A549 (cell line): ENCODE results near the gene ECE1. TPM values are rescaled to one million over a fixed set of nuclear protein-coding genes. Genes with fewer than 3 reads are reported as not detected.

Source experiments
- ATAC-seq, 2 experiments: fragments of 200-7000 bp in 1 of 2; fragments of >200 bp in 1 of 2; cut with Nextera tagmentation in 1 of 2; cut with Tn5 transposase in 1 of 2; 3 replicates each; pipeline versions ENCODE4 v1.8.0 to v1.9.1; 2018 to 2020; ENCODE audit warnings: mild to moderate bottlenecking in 1 of 2, moderate library complexity in 1 of 2
- CTCF ChIA-PET: fragments of 300-600 bp; sonication (Branson Sonifier 250); formaldehyde crosslinking; extraction: SDS; loops from one replicate; lab custom pipeline; 2021; ENCODE audit warnings: antibody characterized with exemption, inconsistent platforms; lab: Yijun Ruan, JAX
- POLR2A ChIA-PET: fragments of 350-600 bp; formaldehyde crosslinking; extraction: SDS; loops from one replicate; lab custom pipeline; 2021; ENCODE audit warnings: antibody characterized with exemption, inconsistent platforms; lab: Yijun Ruan, JAX
- DNase-seq, 2 experiments: peaks; one replicate each; pipeline versions ENCODE4 v3.0.0 to v3.0.0-alpha.2; 2011 to 2016; ENCODE audit warnings: low read depth in 1 of 2, low spot score in 1 of 2
- FAIRE-seq: peaks from 2 replicates; lab custom pipeline; 2011; peaks lifted over from hg19 to GRCh38; lab: Jason Lieb, UNC
- H3K27ac ChIP-seq, 2 experiments: fragments of >200 bp; sonication (Bioruptor Twin); formaldehyde crosslinking; 3 replicates each; pipeline ENCODE4 v1.5.1; 2016 to 2017
- H3K4me1 ChIP-seq: fragments of >200 bp; sonication (Bioruptor Twin); formaldehyde crosslinking; 3 replicates; pipeline ENCODE4 v1.6.1; 2016
- H3K4me2 ChIP-seq: fragments of >200 bp; sonication (Bioruptor Twin); formaldehyde crosslinking; 3 replicates; pipeline ENCODE4 v1.6.1; 2016
- H3K4me3 ChIP-seq: fragments of >200 bp; sonication (Bioruptor Twin); formaldehyde crosslinking; 3 replicates; pipeline ENCODE4 v1.5.1; 2016
- H3K9me3 ChIP-seq: fragments of >200 bp; sonication (Bioruptor Twin); formaldehyde crosslinking; 3 replicates; pipeline ENCODE4 v1.6.1; 2016
- CBX2 ChIP-seq: fragments of 200-600 bp; sonication (generic); IDR thresholded peaks from 2 replicates; pipeline ENCODE4 v1.6.1; 2016; ENCODE audit warnings: low read depth, mild to moderate bottlenecking, borderline replicate concordance
- CHD2 ChIP-seq: fragments of 150-350 bp; IDR thresholded peaks from 2 replicates; pipeline ENCODE4 v1.6.1; 2014; ENCODE audit warnings: low read length; ENCODE audit not compliant: partially characterized antibody
- ELK1 ChIP-seq: fragments of 150-350 bp; IDR thresholded peaks from 2 replicates; pipeline ENCODE4 v1.6.1; 2014; ENCODE audit warnings: low read depth, mild to moderate bottlenecking, low read length
- FOSB ChIP-seq: fragments of 250-450 bp; sonication (Bioruptor Pico); IDR thresholded peaks from 2 replicates; pipeline ENCODE4 v1.5.0; 2020; ENCODE audit warnings: mild to moderate bottlenecking, moderate library complexity
- GATA3 ChIP-seq: IDR thresholded peaks from 2 replicates; pipeline ENCODE4 v1.6.1; 2012; ENCODE audit warnings: borderline replicate concordance
- HEYL ChIP-seq: fragments of 250-450 bp; sonication (Bioruptor Pico); IDR thresholded peaks from 2 replicates; pipeline ENCODE4 v1.8.0; 2021; ENCODE audit warnings: mild to moderate bottlenecking, moderate library complexity
- HOXB5 ChIP-seq: fragments of 250-450 bp; sonication (Bioruptor Pico); IDR thresholded peaks from 2 replicates; pipeline ENCODE4 v1.5.0; 2020; ENCODE audit warnings: mild to moderate bottlenecking, moderate library complexity
- MAX ChIP-seq: IDR thresholded peaks from 2 replicates; pipeline ENCODE4 v1.6.1; 2012
- NFE2L2 ChIP-seq: fragments of 150-350 bp; conservative IDR thresholded peaks from 2 replicates; pipeline ENCODE4 v1.6.1; 2014; ENCODE audit warnings: low read length
- PHF8 ChIP-seq: fragments of 200-600 bp; sonication (generic); IDR thresholded peaks from 2 replicates; pipeline ENCODE4 v1.6.1; 2016; ENCODE audit warnings: low read depth, mild to moderate bottlenecking, antibody characterized with exemption, moderate library complexity, borderline replicate concordance
- POLR2AphosphoS2 ChIP-seq: conservative IDR thresholded peaks from 2 replicates; pipeline ENCODE4 v1.6.1; 2012; ENCODE audit warnings: low read length, improper control_type of control experiment, inconsistent platforms
- RAD21 ChIP-seq, 2 experiments: fragments of >200 bp in 1 of 2; sonication (Bioruptor Twin) in 1 of 2; formaldehyde crosslinking in 1 of 2; IDR thresholded peaks in 1 of 2; conservative IDR thresholded peaks in 1 of 2; 2 replicates in 1 of 2; 3 replicates in 1 of 2; pipeline ENCODE4 v1.6.1; 2012 to 2018; ENCODE audit warnings: inconsistent platforms in 1 of 2
- RARB ChIP-seq: fragments of 250-450 bp; sonication (Bioruptor Pico); IDR thresholded peaks from 2 replicates; pipeline ENCODE4 v1.8.0; 2021; ENCODE audit warnings: mild to moderate bottlenecking, moderate library complexity
- REST ChIP-seq: fragments of 200-600 bp; sonication (generic); IDR thresholded peaks from 2 replicates; pipeline ENCODE4 v1.6.1; 2016; ENCODE audit warnings: antibody characterized with exemption, mild to moderate bottlenecking, moderate library complexity
- RFX5 ChIP-seq: fragments of 450-650 bp; IDR thresholded peaks from 2 replicates; pipeline ENCODE4 v1.7.1; 2014; ENCODE audit warnings: antibody characterized with exemption, mild to moderate bottlenecking, moderate library complexity
- TP53 ChIP-seq: fragments of 250-450 bp; sonication (Bioruptor Pico); IDR thresholded peaks from 2 replicates; pipeline ENCODE4 v1.5.0; 2021; ENCODE audit warnings: mild to moderate bottlenecking, moderate library complexity
- ZFP36 ChIP-seq: fragments of 450-650 bp; IDR thresholded peaks from 2 replicates; pipeline ENCODE4 v1.6.1; 2014; ENCODE audit warnings: borderline replicate concordance; ENCODE audit not compliant: partially characterized antibody
- ZNF302 ChIP-seq: fragments of 250-450 bp; sonication (Bioruptor Pico); IDR thresholded peaks from 2 replicates; pipeline ENCODE4 v1.9.0; 2021; ENCODE audit warnings: inconsistent platforms, mild to moderate bottlenecking, moderate library complexity
- WGBS: methylation state at CpG from one replicate; pipeline ENCODE4 v1.1.6; 2017; ENCODE audit errors: missing lambda C conversion rate; 5-methylcytosine and 5-hydroxymethylcytosine counted together
- polyA plus RNA-seq, 4 experiments: library from polyadenylated mRNA; depleted of rRNA in 3 of 4; stranded (reverse); fragments of >200 nt; fragmentation: RNase III in 1 of 4; extraction: RNeasy Plus Mini Kit Qiagen cat#74134 plus additional on column Dnase treatment in 1 of 4; gene quantifications; 2 replicates in 3 of 4; 3 replicates in 1 of 4; pipeline ENCODE4 v1.2.3, GENCODE V29; 2011 to 2017

The ECE1 gene
- polyA plus RNA-seq, 2 of the 4 experiments (the other 2 are of a cell fraction): 45.7 to 86.4 TPM

- no peak overlapping the region for H3K4me3 ChIP-seq
- no peak for DNase-seq
- peak overlapping the region; percentile 94 to 98 for H3K27ac ChIP-seq
- no peak for TF ChIP-seq CBX2
- no peak for TF ChIP-seq MAX
- TF ChIP-seq GATA3: no peak
- no peak for TF ChIP-seq CHD2
- no peak for TF ChIP-seq POLR2AphosphoS2
- TF ChIP-seq TP53 (CRISPR knock-in tag): no peak
- TF ChIP-seq ZNF302: no peak
- TF ChIP-seq RARB: no peak
- no peak for TF ChIP-seq FOSB (CRISPR knock-in tag)
- TF ChIP-seq HOXB5 (CRISPR knock-in tag): no peak
- H3K4me2 ChIP-seq: peak overlapping the region; percentile 86; the same call in 1 of the 3 replicates
- H3K4me1 ChIP-seq: peaks cover 83% of the 10 kb centered on the region
- no peaks in the 10 kb centered on the region for H3K9me3 ChIP-seq
- POLR2A ChIA-PET: no interaction called here
- FAIRE-seq: no peak
- CTCF ChIA-PET: interaction anchor here (0.9 to 6.9 kb wide), 6 partner anchors 8 to 72 kb away, joined by 3 to 49 read pairs (median 4); no protein-coding TSS in a partner anchor
- ATAC-seq: no peak
- WGBS: 86% methylated on average over 9 of the region's 10 CpGs
These were observed 36.6 kb upstream of the ECE1 start for GRCh38 chr1:21326861-21327344.

- no peak overlapping the region for H3K4me3 ChIP-seq
- H3K9me3 ChIP-seq: no peaks in the 10 kb centered on the region
- DNase-seq (no peak), ATAC-seq (no peak), FAIRE-seq (no peak)
- TF ChIP-seq RAD21 (conservative IDR thresholded peaks at IDR 0.05 in 1 of 2, IDR thresholded peaks at IDR 0.05 in 1 of 2) (no peak), RFX5 (no peak), HEYL (CRISPR knock-in tag) (no peak), NFE2L2 (no peak), ZFP36 (no peak)
- peak overlapping the region; percentile 86 for H3K4me2 ChIP-seq
- H3K27ac ChIP-seq: peak overlapping the region; percentile 94 to 98
- peaks cover 86% of the 10 kb centered on the region for H3K4me1 ChIP-seq
- 84% methylated on average over 15 of the region's 19 CpGs for WGBS
- POLR2A ChIA-PET: interaction anchor here (2.2 kb wide), 1 partner anchor 64 kb away, joined by 11 read pairs; no protein-coding TSS in a partner anchor
- CTCF ChIA-PET: interaction anchor here (1.1 to 6.9 kb wide), 11 partner anchors 9 to 93 kb away, joined by 3 to 49 read pairs (median 6); no protein-coding TSS in a partner anchor
These were observed 35.6 kb upstream of the ECE1 start for GRCh38 chr1:21325731-21326387.

GRCh38 chr1:21325231-21325718, 35.0 kb upstream of the ECE1 start:
- no peak for FAIRE-seq

More at GRCh38 chr1:21325231-21325718, 35.0 kb upstream of the ECE1 start:
- peak overlapping the region; percentile 94 to 98 for H3K27ac ChIP-seq
- ChIA-PET CTCF (interaction anchor here (1.1 to 6.9 kb wide), 15 partner anchors 10 to 334 kb away, joined by 3 to 49 read pairs (median 6); no protein-coding TSS in a partner anchor), POLR2A (interaction anchor here (1.1 to 2.2 kb wide), 2 partner anchors 13 to 63 kb away, joined by 4 to 11 read pairs; no protein-coding TSS in a partner anchor)
- peak overlapping the region; percentile 86 for H3K4me2 ChIP-seq
- ATAC-seq (no peak; a peak in 1 of 6 replicates), DNase-seq (no peak)
- peaks cover 88% of the 10 kb centered on the region for H3K4me1 ChIP-seq
- H3K9me3 ChIP-seq: no peaks in the 10 kb centered on the region
- TF ChIP-seq CHD2 (no peak), HEYL (CRISPR knock-in tag) (no peak), PHF8 (no peak), ELK1 (no peak), REST (0 out of 2 replicates have a peak, but pooled peaks have one; percentile 27)
- 71% methylated on average over 7 of the region's 7 CpGs for WGBS
- H3K4me3 ChIP-seq: 0 out of 3 replicates have a peak overlapping the region, but pooled peaks have one; percentile 12
